ENCODE data around the gene C1QTNF8.

Gene C1QTNF8

GRCh38 chr16:1055557-1055924 is 40.5 kb downstream of the C1QTNF8 start:
- DNase-seq: no peak

DNA sequence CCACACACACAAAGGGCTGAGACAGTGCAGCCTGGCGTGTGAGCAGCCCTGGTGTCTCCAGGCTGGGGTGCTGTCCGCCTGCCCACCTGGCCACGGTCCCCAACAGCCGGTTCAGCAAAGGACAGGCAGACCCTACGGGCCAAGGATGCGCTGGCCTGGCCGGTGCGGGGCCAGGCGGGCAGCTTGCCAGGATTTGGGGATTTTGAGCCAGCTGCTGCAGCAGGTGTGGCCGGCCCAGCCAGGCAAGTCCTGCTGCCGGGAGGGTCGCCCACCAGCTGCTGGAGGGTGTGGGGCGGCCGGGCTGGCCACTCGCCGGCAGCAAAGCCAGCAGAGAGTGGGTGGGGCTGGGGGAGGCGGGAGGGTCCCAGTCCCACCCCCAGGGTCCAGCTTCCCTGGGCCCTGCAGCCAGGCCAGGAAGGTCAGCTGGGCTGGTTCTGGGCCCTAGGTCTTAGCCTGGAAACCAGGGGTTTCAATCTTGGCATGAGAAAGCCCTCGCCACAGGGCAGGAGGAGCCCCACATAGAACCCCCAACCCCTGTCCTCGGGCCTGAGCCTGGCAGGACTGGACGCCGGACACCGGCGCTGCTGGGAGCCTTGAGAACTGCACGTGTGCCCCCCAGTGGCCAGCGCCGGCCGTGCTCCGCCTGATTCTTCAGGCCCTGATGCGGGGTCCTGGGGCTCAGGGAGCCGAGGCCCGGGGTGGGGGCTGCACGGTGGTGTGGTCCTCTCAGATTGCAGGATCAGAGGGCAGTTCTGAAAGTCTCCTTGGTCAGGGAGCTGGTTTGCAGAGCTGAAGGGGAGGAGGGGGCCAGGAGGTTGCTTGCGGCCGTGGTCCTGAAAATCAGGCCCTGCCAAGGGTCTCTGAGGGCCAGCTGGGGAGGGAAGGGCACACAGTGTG is 41.1 kb downstream of the C1QTNF8 start:
- DNase-seq: peak; percentile 81

DNA sequence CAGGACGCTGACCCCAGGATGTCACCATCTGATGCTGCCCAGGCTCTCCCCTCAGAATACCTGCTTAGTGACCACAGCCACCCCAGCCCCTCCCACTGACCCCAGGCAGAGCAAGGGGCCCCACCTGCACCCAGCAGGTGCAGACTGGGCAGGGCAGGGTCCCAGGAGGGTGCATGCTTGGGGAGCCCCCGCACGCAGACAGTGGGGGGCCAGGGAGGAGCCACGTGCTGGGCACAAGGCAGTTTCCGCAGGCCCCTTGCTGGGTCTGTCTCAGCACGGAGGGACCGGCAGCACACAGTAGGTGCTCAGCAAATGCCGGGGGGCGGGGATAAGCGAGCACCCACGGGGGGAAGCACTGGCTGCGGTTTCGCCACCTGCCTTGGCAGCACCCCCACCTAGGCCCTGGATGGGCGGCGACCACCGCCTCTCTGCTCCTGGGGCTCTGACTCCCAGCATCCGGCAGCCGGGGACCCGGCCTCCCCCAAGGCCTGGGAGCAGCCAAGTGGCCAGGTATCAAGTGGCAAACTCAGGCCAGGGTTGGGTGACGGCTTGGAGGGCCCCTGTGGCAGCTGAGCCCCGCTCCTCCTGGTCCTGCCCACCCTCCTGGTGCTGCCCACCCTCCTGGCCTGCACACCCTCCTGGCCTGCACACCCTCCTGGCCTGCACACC is 42.2 kb downstream of the C1QTNF8 start:
- no peak for DNase-seq

- peak; percentile 82 for DNase-seq
Observed at GRCh38 chr16:1053121-1053521, 42.9 kb downstream of the C1QTNF8 start.

- DNase-seq: no peak
Observed at GRCh38 chr16:1052721-1053120, 43.3 kb downstream of the C1QTNF8 start.

GRCh38 chr16:1051446-1051845 is 44.6 kb downstream of the C1QTNF8 start:
- DNase-seq: no peak

DNA sequence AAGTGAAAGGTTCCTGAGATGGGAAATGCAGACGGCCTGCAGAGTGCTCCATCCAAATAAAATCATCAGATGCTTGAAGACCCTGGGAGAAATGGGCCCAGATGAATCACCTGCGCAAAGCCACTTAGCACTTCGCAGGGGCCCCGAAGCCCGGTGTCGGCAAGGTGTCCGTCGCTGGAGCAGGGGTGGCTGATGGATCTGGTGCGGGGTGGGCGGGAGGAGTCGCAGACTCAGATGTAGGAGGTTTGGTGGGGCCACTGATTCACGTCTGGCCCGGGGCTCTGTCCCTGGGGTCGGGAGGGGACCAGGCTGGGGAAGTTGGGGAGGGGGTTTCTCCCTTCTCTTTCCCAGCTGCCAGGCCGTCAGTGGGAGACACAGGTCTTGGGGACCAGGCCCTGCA is 45.1 kb downstream of the C1QTNF8 start:
- no peak for DNase-seq

DNA sequence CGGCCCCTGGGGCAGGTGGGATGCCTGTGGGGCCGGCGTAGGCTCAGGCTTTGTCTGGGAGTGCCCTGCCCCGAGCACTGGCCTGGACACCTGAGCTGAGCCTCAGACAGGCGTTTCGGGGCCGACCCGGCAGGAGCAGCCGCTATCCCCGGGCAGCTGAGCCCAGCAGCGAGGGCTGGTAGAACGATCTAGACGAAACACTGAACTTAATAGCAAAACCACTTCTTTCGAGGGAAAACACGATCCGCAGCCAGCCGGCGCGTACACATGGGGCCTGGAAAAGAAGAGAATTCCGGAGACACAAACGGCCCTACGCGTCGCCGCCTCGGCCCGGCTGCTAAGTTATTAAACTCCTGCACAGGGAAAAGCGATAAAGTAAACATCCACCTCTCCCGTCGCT is 45.5 kb downstream of the C1QTNF8 start:
- peak; percentile 71 for DNase-seq

GRCh38 chr16:1049976-1050247 is 46.1 kb downstream of the C1QTNF8 start:
- DNase-seq: no peak

- no peak for DNase-seq
Observed at GRCh38 chr16:1049113-1049975, 46.7 kb downstream of the C1QTNF8 start.

DNA sequence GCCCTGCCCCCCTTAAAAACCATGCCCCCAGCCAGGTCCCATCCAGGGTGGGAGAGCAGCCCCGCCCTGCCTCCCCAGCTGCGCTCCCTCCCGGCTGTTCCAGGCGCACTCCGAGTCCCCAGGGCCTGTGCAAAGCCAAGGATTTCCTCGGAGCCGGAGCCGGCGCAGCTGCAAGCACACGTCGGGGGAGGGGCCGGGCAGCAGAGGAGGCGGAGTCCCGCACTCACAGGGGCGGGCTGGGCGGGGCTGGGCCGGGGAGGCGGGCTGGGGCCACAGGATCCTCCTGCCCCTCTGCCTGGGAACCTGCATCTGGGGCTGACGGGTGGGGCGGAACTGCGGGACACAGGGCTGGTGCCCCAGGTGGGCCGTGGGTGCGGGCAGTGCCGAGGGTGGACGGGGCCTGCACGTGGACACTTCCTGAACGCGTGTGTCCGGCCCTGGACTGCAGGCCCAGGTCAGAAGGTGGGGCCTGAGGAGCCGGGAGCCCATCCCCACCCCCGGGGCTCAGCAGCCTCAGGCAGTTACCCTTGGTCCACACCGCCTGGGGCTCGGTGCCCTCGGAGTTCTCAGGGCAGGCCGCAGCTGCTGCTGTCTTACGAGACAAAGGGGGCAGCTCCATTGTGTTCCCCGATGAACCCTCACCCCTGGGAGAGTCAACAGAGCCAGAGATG is 47.5 kb downstream of the C1QTNF8 start:
- DNase-seq: peak; percentile 88

GRCh38 chr16:1047801-1048200 is 48.2 kb downstream of the C1QTNF8 start:
- no peak for DNase-seq

DNA sequence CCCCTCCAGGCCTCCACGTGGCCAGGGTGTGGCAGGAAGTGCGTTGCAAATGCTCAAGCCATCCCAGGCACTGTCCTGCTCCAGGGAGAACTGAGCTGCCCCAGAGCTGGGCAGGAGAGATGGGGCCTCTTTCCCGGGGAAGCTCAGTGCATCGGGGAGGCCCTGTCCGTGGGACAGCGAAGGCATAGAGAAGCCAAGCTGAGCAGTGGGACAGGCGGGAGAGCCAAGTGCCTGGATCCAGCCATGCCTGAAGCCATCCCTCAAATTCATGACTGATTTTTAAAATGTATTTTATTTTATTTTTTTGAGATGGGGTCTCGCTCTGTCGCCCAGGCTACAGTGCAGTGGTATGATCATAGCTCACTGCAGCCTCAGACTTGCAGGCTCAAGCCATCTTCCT is 48.9 kb downstream of the C1QTNF8 start:
- no peak for DNase-seq

DNA sequence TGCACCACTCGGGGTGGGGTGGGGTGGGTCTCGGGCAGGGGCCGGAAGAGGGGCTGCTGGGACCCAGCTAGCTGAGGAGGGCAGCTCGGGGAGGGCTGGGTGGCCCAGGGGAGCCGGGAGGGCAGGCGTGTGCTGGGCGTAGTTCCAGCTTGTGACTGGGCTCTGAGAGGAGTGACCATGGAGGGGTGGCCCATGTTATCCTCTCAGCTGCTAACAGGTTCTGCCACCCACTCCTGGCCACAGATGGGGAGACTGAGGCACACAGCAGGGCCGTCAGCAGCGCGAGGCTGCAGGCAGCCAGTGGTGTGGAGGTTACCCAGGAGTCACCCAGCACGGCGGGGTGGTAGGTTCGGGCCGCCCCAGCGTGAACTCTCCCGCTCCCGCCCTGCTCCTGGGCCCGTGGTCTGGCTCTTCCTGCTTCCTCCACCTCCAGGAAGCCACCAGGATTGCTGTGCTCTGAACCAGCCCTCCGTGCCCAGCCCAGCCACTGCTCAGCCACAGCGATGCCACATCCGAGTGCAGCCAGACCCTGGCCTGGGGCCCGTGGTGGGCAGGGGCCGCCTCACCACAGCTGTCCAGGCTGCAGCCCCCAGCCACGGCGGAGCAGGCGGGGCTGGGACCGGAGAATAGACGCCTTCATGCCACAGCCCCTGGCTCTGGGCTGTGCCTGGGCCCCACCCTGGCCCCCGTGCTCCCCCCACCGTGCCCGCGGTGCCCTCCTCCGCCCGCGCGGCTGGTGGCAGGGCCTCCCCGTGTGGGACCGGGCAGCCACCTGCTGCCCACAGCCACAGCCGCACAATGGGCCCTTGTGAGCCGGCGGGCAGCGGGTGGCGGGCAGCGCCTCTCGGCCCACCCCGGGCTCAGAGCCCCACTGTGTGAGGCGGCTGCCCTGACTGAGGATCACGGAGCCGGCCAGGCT is 49.8 kb downstream of the C1QTNF8 start:
- no peak for DNase-seq

GRCh38 chr16:1045310-1045992 is 50.6 kb downstream of the C1QTNF8 start:
- peak; percentile 84 for DNase-seq

- no peak for DNase-seq
Observed at GRCh38 chr16:1044460-1045309, 51.4 kb downstream of the C1QTNF8 start.

DNA sequence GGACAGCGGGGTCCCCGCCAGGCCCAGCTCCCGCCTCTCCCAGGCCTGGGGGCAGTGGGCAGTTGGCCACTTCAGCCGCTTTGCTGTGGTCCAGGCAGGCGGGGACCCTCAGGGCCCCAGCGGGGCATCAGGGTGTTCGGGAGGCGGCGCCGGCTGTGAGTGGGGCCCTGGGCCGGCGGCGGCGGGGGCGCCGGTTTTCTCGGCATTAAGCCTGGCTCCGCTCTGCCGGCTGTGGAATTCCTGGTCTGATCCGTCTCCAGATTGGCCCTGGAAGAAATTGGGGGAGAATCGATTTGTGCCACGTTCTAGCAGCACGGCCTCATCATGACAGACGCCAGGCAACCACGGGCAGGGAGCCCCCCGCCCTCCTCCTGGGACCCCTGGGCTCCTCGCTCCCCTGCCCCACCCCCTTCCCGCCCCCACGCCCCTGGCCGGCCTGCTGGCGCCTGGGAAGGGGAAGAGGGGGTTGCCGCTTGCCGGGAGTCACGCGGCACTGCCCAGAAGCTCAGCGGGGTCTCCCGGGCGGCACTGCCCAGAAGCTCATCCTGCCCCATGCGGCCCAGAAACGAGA is 52.1 kb downstream of the C1QTNF8 start:
- peak; percentile 80 for DNase-seq

DNA sequence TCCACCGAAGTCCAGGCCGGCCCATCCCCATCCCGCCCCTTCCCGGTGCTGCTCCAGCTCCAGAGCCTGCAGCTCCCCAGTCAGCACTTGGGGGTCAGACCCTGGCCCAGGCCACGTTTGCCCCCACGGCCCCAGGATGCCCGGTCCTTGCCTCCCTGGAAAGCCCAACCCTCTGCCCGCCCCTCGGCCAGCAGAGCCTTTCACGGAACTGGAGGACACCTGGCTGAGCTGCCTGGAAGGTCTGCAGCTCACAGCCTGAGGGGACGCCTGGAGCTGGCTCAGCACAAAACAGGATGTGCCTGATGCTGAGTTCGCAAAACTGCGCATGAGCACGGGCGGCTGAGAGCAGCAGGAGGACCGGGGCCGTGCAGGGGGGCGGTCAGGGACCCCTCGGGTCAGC is 53.2 kb downstream of the C1QTNF8 start:
- no peak for DNase-seq

GRCh38 chr16:1042049-1042744 is 53.8 kb downstream of the C1QTNF8 start:
- no peak for DNase-seq

Measured in right forelimb (tissue), 1 donor.